ENCODE data around the gene FGD2.

FGD2 gene, protein sequence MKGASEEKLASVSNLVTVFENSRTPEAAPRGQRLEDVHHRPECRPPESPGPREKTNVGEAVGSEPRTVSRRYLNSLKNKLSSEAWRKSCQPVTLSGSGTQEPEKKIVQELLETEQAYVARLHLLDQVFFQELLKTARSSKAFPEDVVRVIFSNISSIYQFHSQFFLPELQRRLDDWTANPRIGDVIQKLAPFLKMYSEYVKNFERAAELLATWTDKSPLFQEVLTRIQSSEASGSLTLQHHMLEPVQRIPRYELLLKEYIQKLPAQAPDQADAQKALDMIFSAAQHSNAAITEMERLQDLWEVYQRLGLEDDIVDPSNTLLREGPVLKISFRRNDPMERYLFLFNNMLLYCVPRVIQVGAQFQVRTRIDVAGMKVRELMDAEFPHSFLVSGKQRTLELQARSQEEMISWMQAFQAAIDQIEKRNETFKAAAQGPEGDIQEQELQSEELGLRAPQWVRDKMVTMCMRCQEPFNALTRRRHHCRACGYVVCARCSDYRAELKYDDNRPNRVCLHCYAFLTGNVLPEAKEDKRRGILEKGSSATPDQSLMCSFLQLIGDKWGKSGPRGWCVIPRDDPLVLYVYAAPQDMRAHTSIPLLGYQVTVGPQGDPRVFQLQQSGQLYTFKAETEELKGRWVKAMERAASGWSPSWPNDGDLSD

DNA sequence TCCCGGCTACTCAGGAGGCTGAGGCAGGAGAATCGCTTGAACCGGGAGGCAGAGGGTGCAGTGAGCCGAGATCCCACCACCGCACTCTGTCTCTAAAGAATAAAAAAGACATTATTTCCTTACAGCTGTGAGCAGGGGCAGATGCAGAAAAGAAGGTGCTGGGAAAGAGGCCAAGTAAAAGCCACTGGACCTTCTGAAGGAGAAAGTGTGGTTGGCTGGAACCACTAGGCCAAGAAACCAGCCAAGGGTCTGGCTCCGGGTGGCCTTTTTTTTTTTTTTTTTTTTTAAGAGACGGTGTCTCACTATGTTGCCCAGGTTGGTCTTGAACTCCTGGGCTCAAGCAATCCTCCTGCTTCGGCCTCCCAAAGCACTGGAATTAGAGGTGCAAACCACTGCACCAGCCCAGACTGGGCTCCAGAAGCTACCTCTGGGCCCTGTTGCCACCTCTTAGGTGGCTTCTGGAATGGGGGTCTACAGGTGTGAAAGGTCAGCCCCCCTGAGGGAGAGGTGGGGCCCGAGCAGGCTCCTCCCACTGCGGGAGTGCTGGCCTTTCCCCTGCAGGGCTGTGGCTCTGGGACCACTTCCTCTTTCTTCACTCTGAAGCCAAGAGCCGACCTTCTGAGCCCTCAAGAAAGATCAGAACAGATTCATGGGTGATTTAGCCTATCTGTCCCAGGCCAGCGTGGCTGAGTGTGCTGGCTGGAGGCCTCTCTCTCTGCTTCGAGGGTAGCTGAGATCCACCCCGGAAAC, at the start of gene FGD2:
FGD2 (plus strand) TSS at position 595 of the 750 bp plus-strand sequence. CDS start 163 bp downstream, outside the sequence.
- DNase-seq = peak in 1 of 14 donors; percentile 17

DNA sequence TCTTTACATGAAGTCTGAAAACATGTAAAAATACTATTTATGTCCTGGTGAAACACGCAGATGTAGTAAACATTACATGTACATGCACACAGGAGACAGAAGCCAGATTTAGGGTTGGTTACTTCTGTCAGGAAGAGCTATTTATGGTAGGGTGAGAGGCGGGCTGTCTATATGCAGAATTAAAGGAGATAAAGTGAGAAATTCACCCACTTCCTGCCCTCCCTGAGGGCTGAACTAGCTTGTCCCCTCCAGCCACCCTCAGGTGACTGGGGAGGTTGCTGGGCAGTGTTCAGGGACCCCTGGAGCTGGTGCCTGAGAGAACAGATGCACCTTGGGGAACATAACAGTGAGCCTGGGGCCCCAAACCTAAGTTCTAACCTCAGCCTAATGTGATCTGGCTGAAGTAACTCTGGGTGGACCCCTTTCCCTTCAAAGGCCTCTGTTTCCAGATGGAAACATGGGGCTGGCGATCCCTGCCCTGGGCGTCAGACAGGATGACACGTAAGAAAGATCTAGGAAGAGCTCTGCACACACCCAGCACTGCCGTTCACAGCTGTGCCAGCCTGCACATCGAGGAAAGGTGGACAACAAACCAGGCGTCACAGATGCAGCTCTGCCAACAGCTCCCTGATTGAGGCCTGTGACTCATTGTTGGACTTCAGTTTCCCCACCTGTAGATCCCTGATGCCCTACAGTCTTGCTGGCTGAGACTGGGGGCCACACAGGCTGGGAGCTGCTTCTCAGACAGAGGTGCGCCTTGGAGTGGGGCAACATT, 49.6 kb upstream of the FGD2 start:
- no peak for DNase-seq

DNA sequence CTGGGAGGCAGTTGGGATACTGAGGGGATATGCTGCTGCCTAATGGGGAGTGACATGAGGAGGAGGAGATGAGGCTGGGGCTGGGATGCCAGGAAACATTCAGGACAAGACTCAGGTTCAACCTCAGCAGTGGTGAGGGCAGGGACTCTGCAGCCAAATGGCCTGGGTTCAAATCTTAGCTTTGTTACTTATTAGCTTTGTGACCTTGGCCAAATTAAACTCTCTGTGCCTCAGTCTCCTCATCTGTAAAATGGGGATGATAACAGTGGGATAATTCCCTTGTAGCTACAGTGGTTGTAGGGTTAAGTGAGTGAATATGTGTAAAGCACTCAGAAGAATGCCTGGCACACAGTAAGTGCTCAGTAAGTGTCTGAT, 49.0 kb upstream of the FGD2 start:
- no peak for DNase-seq

DNA sequence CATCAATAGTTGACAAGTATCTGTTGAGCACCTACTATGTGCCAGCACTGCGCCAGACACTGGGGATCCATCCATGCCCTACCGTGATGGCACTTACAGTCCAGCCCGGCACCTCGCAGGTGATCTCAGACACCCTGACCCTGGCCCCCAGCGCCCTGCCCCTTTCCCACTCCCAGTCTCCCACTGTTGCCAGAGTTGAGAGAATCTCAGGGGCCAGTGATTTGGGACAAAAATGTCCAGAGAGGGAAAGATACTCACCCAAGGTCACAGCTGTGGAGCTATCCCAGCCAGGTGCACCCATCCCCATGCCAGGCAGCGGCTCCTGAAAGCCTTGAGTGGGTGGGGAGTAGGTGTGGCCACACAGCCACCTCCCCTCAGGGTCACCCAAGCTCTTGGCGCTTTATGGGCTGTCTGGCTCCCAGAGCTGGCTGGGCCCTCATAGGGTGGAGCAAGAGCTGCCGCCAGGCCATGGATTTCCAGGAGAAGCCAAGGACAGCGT, 47.6 kb upstream of the FGD2 start:
- no peak for DNase-seq

DNA sequence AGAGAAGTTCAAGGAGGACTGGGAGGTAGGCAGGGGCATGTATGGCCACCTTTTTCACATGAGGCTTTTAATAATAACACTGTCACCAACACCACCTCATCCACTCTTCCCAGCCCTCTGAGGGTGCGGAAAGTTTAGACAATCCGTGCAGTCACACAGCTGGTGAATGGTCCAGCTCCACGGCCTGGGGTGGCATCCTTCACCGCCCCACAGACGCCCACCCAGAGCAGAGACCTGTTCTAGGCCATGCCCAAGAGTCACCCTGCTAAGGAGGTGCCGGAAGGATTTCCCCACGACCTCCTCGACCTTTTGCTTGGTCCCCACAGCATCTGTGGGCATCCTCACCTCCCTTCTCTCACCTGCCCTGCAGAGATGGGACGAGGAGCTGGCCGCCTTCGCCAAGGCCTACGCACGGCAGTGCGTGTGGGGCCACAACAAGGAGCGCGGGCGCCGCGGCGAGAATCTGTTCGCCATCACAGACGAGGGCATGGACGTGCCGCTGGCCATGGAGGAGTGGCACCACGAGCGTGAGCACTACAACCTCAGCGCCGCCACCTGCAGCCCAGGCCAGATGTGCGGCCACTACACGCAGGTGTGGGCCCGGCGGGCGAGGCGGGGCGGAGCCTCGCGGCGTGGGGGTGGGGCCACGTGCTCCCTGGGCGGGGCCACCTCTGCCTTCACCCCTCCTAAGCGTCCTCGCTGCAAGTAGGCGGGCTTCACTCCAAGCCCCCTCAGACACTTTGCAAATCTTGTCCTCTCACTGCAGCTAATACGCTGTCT, 46.5 kb upstream of the FGD2 start:
- DNase-seq = no peak

DNA sequence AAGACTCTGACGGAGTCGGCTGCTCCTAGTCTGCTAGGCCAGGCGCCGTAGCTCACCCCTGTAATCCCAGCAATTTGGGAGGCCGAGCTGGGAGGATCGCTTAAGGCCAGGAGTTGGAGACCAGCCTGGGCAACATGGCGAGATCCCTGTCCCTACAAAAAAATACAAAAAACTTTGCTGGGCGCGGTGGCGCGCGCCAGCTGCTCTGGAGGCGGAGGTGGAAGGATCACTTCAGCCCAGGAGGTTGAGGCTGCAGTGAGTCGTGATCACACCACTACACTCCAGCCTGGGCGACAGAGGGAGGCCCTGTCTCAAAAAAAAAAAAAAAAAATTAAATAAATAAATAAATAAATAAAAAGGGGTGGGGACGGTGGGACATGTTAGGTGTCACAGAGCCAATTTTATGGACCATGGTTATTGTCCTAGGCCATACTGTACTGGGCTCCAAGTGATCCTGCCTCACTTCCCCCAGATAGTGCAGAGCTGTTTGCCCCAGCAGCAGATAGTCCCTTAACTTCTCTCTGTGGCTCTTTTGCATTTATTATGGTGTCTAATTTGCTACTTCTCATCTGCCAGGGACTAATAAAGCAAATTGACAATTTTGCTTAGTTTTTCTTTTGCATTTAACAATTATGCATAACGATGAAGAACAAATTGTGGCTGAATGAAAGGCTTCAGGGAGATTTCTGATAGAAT, 45.8 kb upstream of the FGD2 start:
- no peak for DNase-seq

DNA sequence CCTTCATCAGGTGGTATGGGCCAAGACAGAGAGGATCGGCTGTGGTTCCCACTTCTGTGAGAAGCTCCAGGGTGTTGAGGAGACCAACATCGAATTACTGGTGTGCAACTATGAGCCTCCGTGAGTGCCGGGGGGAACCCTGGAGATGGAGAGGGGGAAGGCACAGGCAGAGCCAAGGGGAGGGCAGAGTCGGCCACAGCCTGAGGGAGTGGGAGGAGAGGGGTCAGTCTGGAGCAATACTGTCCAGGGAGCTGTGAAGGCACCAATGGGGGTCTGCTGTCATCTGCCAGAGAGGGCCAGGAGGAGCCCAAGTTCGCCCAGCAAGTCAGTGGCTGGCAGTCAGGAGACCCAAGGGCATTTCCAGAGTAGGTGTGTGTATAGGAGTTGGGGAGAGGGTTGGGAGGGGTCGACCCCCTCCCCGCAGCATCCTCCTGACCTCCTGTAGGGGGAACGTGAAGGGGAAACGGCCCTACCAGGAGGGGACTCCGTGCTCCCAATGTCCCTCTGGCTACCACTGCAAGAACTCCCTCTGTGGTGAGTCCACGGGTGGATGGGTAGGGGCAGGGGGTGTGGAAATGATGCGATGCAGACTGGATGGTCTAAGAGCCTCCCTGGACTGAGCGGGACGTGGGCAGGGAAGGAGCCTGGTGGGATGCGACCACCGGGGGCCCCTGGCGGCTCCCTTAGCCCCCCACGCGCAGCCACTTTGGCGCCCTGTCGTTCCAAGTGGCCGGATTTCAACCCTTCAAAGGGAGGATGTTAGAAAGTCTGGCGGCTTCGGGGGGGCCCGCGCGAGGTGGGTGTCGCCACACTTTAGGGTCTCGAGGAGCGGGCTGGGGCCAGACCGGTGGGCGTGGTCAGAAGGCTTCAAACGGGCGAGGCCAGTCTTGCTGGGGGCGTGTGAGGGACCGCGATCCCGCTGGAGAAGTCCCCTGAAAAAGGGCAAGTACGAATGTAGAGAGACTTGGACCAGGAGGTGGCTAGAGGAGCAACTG, 43.7 kb upstream of the FGD2 start:
- DNase-seq = no peak

DNA sequence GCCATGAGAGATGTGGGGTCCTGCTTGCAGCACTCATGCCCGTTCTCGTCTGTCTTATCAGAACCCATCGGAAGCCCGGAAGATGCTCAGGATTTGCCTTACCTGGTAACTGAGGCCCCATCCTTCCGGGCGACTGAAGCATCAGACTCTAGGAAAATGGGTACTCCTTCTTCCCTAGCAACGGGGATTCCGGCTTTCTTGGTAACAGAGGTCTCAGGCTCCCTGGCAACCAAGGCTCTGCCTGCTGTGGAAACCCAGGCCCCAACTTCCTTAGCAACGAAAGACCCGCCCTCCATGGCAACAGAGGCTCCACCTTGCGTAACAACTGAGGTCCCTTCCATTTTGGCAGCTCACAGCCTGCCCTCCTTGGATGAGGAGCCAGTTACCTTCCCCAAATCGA, 42.6 kb upstream of the FGD2 start:
- DNase-seq = peak in 8 of 14 donors; percentile 18 to 66 (median 44)

DNA sequence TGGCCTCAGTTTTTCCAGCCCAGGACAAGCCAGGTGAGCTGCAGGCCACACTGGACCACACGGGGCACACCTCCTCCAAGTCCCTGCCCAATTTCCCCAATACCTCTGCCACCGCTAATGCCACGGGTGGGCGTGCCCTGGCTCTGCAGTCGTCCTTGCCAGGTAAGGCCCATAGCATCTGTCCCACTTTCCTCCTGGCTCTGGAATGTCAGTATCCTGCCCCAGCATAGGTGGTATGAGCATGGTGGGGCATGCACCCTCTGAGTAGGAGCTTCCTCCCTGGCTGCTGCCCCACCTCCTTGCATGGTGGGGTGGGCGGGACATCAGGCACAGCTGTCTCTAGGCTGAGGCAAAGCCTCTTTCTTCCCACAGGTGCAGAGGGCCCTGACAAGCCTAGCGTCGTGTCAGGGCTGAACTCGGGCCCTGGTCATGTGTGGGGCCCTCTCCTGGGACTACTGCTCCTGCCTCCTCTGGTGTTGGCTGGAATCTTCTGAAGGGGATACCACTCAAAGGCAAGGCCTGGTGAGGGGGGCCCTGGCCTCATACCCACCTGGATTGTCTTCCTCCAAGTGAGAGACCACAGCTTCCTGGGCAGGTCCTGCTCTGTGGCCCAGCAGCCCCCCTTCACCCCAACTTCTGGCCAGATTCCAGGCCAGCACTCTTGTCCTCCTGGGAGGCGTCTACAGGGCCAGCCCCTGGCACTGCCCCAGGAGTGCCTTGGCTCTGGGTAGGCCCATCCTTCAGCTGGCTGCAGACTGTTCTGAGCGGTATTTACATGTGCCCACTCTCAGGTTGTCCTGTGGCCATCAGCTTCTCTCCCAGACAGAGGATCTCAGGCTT, 41.8 kb upstream of the FGD2 start:
- DNase-seq = peak in 1 of 14 donors; percentile 37

DNA sequence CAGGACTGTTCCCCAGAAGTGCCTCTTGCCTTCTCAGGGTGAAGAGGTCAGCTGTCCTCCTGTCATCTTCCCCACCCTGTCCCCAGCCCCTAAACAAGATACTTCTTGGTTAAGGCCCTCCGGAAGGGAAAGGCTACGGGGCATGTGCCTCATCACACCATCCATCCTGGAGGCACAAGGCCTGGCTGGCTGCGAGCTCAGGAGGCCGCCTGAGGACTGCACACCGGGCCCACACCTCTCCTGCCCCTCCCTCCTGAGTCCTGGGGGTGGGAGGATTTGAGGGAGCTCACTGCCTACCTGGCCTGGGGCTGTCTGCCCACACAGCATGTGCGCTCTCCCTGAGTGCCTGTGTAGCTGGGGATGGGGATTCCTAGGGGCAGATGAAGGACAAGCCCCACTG, 41.1 kb upstream of the FGD2 start:
- DNase-seq = no peak

DNA sequence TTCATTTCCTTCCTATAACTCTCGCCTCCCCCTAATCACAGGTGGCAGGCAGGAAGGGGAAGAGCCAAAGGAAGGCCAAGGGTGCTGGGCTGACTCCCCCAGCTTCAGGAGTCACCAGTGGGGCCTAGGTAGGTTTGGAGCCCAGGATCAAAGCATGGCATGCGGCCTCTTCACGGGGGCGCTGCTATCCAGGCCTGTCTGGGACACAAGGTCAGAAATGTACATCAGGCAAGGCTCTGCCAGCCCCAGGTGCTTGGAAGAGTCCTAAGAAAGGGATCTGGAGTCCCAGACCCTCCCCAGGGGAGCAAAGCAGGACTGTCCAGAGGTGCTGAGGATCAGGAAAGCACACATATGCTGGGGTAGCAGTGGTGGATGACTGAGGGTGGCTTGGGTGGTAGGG, 40.5 kb upstream of the FGD2 start:
- DNase-seq = no peak

DNA sequence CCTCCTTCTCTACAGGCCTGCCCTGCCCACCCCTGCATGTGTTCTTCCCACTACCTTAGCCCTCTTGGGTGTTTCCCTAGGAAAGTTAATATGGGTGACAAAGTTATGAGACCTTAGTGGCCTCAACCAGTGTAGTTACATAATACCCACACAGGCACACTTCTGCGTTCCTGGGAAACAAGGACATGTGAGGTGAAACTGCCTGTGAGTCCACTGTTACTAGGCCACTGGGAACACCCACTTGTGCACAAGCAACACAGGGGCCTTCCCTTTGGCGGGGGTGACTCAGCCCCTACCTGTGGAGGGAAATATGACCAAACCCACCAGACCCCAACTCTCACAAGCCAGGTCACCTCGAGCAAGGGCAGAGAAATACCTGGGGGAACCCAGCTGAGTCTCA, 38.2 kb upstream of the FGD2 start:
- no peak for DNase-seq

DNA sequence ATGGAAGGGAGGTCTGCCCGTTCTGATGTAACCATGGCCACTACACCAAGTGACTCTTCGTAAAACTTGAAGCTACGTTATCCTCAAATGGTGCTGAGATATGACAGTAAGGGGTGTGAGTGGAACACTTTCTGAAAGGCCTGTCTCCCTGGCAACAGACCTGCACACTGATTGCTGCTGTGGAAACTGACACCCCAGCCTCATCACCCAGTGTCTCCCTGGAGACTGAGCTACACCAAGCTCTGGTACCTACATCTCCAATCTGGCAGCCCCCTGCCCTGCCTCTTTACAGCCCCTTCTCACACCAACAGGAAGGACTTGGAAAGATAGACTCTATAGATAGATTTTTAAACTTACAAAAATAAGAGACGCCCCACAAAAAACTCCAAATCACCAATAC, 37.7 kb upstream of the FGD2 start:
- no peak for DNase-seq

DNA sequence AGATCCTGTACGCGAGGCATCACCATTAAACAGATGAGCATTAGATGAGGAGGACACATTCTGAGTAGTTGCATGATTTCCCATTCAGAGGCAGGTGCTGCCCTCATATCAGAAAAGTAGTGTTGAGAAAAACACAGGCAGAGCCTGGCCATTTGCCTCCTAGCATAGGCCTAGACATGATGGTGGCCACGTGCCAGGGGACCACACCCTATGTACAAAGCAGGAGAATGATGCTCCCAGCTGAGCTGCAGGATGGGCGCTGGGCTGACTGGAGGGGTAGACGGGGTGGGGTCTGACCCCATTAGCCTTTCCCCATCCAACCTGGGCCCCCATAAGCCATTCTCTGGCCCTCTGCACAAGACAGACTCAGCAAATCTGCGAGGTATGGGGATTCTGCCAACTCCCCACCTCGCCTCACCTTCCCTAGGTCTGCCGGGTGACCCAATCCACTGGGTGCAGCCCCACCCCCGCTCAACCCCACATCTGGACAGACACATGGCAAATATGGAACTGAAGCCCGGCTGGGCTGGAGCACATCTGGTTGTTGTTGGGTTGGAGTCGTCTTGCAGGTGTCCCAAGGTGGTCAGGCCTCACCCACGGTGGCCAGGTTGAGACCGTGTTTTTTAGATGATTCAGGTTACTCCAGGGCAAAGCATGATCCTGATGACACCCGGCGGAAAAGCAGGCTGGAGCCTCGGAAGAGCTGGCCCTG, 37.0 kb upstream of the FGD2 start:
- DNase-seq = no peak

DNA sequence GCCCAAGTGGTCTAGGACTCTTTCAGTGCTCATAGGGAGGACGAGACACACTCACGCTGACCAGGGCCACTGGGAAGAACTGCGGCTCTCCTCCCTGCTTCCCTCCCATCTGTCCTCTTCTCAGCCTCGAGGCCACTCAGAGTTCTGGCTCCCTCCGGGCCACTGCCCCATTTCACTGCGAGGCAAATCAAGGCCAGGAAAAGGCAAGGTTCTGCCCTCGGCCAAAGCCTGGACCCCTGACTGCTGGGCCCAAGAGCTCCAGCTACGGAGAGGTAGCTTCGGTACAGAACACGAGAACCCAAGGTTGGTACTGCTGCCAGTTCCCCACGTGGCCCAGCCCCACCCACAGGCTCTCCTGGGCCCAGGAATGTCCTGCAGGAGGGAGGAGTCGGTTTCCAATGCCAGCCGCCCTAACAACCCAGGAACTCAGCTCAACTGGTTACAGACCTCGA, 36.2 kb upstream of the FGD2 start:
- DNase-seq = no peak

DNA sequence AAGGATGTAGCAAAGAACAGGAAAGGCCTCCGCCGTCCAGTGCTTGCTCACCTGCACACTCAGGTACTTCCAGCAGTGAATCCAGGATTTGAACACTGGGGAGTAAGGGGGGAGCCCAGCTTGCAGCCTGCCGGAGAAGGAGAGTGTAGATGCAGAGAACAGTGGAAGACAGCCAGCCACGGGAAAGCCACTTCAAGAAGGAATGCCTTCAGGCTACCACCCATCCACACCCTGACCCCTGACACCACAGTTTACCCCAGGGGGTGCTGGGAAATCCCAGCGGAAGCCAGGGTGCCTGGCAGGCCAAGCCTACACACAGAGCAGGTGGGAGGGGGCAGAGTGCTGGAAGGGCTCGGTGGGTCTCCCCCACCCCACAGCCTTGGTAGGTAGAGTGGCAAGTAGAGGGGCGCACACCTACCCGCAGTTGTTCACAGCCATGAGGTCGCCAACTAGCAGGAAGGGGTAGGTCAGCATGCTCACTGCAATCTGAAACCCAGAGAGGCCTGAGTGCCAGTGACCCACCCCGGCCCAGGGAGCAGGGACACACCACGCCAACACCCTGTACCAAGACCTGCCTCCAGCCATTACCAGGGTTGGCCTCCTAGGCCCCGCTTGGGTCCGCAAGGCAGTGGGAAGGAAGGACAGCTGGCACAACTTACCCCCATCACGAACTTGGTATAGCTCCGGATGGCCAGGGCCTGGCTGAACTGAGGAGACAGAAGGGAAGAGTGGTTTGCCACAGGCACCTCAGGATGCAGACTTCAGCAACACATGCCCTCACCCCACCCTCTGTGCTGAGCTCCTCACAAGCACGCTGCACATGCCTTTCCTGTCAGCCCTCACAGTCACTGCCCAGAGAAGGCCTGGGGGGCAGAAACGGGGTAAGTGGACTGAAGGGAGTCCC, 35.2 kb upstream of the FGD2 start:
- no peak for DNase-seq

Data from C1 segment of cervical spinal cord (tissue), 14 donors.